DND-41 (cell line): ENCODE measurements around the gene HDAC10.

ENCODE experiments used
- ATAC-seq: fragments of 200-7000 bp; cut with Tn5 transposase; 3 replicates; pipeline ENCODE4 v1.9.1; 2021; ENCODE audit warnings: low read depth; ENCODE audit not compliant: insufficient read depth
- DNase-seq: peaks from one replicate; pipeline ENCODE4 v3.0.0-alpha.2; 2020
- H2AFZ ChIP-seq: 2 replicates; pipeline ENCODE4 v1.6.0; 2012; ENCODE audit warnings: low read depth, low read length
- H3K27ac ChIP-seq: 2 replicates; pipeline ENCODE4 v1.5.1; 2012; ENCODE audit warnings: low read length, inconsistent platforms
- H3K27me3 ChIP-seq: fragments of 200-600 bp; sonication (generic); 2 replicates; pipeline ENCODE4 v1.6.0; 2012; ENCODE audit warnings: low read length, mild to moderate bottlenecking, inconsistent platforms; ENCODE audit not compliant: insufficient read depth, poor library complexity
- H3K36me3 ChIP-seq: 2 replicates; pipeline ENCODE4 v1.5.1; 2012; ENCODE audit warnings: low read length, inconsistent platforms; ENCODE audit not compliant: insufficient read depth
- H3K4me1 ChIP-seq: 2 replicates; pipeline ENCODE4 v1.5.1; 2012; ENCODE audit warnings: mild to moderate bottlenecking, low read length; ENCODE audit not compliant: insufficient read depth
- H3K4me2 ChIP-seq: 2 replicates; pipeline ENCODE4 v1.6.0; 2012; ENCODE audit warnings: mild to moderate bottlenecking, moderate library complexity, low read length, inconsistent platforms; ENCODE audit not compliant: insufficient read depth
- H3K4me3 ChIP-seq, 2 experiments: fragments of 200-600 bp in 1 of 2; shearing (Covaris generic) in 1 of 2; 2 replicates each; pipeline ENCODE4 v1.5.1; 2012 to 2016; ENCODE audit warnings: inconsistent platforms in 2 of 2, low read length in 2 of 2, mild to moderate bottlenecking in 2 of 2, low read depth in 1 of 2, moderate library complexity in 1 of 2
- H3K79me2 ChIP-seq: 2 replicates; pipeline ENCODE4 v1.6.0; 2012; ENCODE audit warnings: low read length, inconsistent platforms; ENCODE audit not compliant: insufficient read depth
- H3K9ac ChIP-seq: 2 replicates; pipeline ENCODE4 v1.6.0; 2012; ENCODE audit warnings: low read depth, mild to moderate bottlenecking, inconsistent platforms, low read length, moderate library complexity
- H3K9me3 ChIP-seq: 2 replicates; pipeline ENCODE4 v1.5.1; 2012; ENCODE audit warnings: low read length, moderate library complexity, mild to moderate bottlenecking, inconsistent platforms; ENCODE audit not compliant: insufficient read depth, severe bottlenecking
- H4K20me1 ChIP-seq: 2 replicates; pipeline ENCODE4 v1.6.0; 2012; ENCODE audit warnings: low read length; ENCODE audit not compliant: insufficient read depth
- EZH2 ChIP-seq: IDR thresholded peaks from 3 replicates; pipeline ENCODE4 v1.6.1; 2012; ENCODE audit warnings: borderline replicate concordance, low read depth, mild to moderate bottlenecking, moderate library complexity, low read length, inconsistent platforms; ENCODE audit not compliant: severe bottlenecking
- TF ChIP-seq, protein P1 (sequence below): IDR thresholded peaks from 2 replicates; pipeline ENCODE4 v1.5.1; 2012; ENCODE audit warnings: borderline replicate concordance, low read length, moderate library complexity, mild to moderate bottlenecking; ENCODE audit not compliant: poor library complexity, severe bottlenecking; ENCODE audit errors: extremely low read depth

The HDAC10 gene

DNA sequence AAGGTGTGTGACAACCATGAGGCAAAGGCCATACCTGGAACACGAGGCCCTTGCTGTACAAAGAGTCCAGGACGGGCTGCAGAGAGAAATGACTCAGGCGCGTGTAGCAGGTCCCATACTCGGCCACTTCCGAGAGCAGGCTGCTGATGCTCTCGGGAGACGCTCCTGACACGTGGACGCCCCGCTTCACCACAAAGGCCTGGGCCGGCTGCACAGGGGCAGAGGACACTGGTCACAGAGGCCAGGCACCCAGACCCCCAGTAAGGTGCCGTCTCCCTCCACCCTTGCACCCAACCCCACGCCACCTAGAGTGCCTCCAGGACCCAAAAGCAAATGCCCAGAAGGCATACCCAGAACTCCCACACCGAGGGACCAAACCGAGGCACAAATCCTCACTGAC is 21.7 kb downstream of the HDAC10 start:
- no peak overlapping the region for H3K4me2 ChIP-seq
- H4K20me1 ChIP-seq, result peaks cover 33% of the 10 kb centered on the region
- H3K9me3 ChIP-seq, result no peaks in the 10 kb centered on the region
- H3K79me2 ChIP-seq, result peaks cover 18% of the 10 kb centered on the region
- H3K4me3 ChIP-seq, result no peak overlapping the region
- no peak overlapping the region for H3K27ac ChIP-seq
- H3K4me1 ChIP-seq, result no peaks in the 10 kb centered on the region
- ATAC-seq (no peak), DNase-seq (no peak)
- H3K27me3 ChIP-seq, result no peaks in the 10 kb centered on the region
- TF ChIP-seq, protein P1, sequence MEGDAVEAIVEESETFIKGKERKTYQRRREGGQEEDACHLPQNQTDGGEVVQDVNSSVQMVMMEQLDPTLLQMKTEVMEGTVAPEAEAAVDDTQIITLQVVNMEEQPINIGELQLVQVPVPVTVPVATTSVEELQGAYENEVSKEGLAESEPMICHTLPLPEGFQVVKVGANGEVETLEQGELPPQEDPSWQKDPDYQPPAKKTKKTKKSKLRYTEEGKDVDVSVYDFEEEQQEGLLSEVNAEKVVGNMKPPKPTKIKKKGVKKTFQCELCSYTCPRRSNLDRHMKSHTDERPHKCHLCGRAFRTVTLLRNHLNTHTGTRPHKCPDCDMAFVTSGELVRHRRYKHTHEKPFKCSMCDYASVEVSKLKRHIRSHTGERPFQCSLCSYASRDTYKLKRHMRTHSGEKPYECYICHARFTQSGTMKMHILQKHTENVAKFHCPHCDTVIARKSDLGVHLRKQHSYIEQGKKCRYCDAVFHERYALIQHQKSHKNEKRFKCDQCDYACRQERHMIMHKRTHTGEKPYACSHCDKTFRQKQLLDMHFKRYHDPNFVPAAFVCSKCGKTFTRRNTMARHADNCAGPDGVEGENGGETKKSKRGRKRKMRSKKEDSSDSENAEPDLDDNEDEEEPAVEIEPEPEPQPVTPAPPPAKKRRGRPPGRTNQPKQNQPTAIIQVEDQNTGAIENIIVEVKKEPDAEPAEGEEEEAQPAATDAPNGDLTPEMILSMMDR, result no peak
- TF ChIP-seq EZH2, result no peak
- H3K9ac ChIP-seq, result no peak overlapping the region
- peaks cover 55% of the 10 kb centered on the region for H3K36me3 ChIP-seq
- no peak overlapping the region for H2AFZ ChIP-seq

DNA sequence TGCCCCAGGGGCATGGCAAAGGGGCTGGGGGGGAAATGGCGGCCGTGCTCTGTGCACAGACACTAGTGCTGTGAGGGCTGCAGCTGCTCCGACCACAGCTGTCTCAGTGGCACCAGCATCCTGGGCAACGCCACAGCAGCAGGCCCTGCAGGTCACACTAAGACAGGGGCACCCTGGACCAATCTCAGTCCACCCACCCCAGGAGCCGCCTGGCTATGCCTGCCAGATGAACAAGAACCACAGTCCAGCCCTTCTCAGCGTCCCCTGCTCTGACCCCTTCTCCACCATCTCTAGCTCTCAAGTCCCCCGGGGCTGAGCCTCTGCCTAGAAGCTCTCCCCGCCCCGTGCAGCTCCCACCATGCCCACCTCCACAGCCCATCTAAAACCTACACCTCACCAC is 22.7 kb downstream of the HDAC10 start:
- H3K9ac ChIP-seq, result no peak overlapping the region
- H2AFZ ChIP-seq, result no peak overlapping the region
- peaks cover 55% of the 10 kb centered on the region for H3K36me3 ChIP-seq
- ATAC-seq (no peak), DNase-seq (no peak)
- no peak overlapping the region for H3K27ac ChIP-seq
- peaks cover 25% of the 10 kb centered on the region for H4K20me1 ChIP-seq
- no peaks in the 10 kb centered on the region for H3K9me3 ChIP-seq
- peaks cover 12% of the 10 kb centered on the region; the same call in 1 of the 2 replicates for H3K79me2 ChIP-seq
- no peak overlapping the region for H3K4me2 ChIP-seq
- TF ChIP-seq, protein P1, result no peak
- no peak for TF ChIP-seq EZH2
- H3K27me3 ChIP-seq, result no peaks in the 10 kb centered on the region
- no peaks in the 10 kb centered on the region for H3K4me1 ChIP-seq
- H3K4me3 ChIP-seq, result no peak overlapping the region

DNA sequence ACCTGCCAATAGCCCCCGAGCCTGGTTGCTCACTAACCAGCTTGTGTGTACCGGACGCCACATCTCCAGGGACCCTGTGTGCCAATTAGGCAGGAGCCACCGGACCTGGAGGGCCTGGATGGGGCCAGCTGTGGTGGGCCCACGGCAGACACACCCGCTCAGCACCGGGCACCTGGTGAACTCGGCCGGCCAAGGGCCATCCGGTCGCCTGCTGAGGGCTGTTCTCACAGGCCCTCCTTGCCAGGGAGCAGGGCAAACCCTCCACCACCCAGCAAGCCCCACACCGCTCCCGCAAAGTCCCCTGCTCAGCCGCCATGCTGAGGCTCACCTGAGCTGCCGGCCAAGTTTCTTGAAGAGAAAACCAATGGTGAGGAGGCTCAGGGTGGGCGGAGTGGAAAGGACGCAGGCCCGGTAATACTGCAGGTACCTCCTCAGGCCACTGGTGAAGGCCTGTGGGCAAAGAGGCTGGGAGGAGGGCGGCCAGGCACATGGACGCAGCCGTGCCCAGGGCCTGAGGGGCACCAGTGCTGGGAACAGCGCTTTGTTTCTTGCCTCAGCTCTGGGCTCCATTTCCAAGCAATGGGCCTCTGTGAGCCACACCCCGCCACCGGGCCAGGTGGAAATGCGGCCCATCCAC is 23.4 kb downstream of the HDAC10 start:
- Histone ChIP-seq H3K27me3 (no peaks in the 10 kb centered on the region), H3K4me1 (no peaks in the 10 kb centered on the region), H3K9ac (no peak overlapping the region), H3K27ac (no peak overlapping the region), H4K20me1 (peaks cover 26% of the 10 kb centered on the region), H3K79me2 (peaks cover 12% of the 10 kb centered on the region; the same call in 1 of the 2 replicates), H3K4me3 (no peak overlapping the region), H2AFZ (no peak overlapping the region), H3K9me3 (no peaks in the 10 kb centered on the region), H3K36me3 (peaks cover 59% of the 10 kb centered on the region), H3K4me2 (no peak overlapping the region)
- no peak for TF ChIP-seq EZH2
- TF ChIP-seq, protein P1, result no peak
- DNase-seq (no peak), ATAC-seq (no peak)

DNA sequence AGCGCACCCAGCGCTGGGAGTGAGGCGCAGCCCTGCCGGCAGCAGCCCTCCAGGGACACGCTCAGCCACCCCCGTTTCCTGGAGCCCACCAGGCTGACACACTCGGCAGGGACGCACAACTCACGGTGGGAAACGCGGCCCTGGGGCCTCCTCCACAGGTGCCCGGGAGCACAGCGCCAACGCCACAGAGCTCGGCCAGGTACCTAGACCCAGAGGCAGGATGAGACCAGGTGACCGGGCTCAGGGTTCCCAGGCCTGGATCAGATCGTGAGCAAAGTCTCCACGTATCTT is 24.2 kb downstream of the HDAC10 start:
- no peak for DNase-seq
- Histone ChIP-seq H3K27me3 (no peaks in the 10 kb centered on the region), H3K79me2 (peaks cover 12% of the 10 kb centered on the region; the same call in 1 of the 2 replicates), H4K20me1 (peaks cover 33% of the 10 kb centered on the region), H3K4me3 (no peak overlapping the region), H3K4me1 (no peaks in the 10 kb centered on the region), H3K36me3 (peaks cover 68% of the 10 kb centered on the region), H3K9me3 (no peaks in the 10 kb centered on the region), H2AFZ (no peak overlapping the region), H3K4me2 (no peak overlapping the region), H3K27ac (no peak overlapping the region), H3K9ac (no peak overlapping the region)
- TF ChIP-seq EZH2, result no peak
- TF ChIP-seq, protein P1, result no peak
- no peak for ATAC-seq
